ENCODE measurements around the gene CYP2C19. TPM values are rescaled to one million over a fixed set of nuclear protein-coding genes. Genes with fewer than 3 reads are reported as not detected.

The CYP2C19 gene
- polyA plus RNA-seq, 1 donor from 2014 or later, result 0.16 TPM

DNA sequence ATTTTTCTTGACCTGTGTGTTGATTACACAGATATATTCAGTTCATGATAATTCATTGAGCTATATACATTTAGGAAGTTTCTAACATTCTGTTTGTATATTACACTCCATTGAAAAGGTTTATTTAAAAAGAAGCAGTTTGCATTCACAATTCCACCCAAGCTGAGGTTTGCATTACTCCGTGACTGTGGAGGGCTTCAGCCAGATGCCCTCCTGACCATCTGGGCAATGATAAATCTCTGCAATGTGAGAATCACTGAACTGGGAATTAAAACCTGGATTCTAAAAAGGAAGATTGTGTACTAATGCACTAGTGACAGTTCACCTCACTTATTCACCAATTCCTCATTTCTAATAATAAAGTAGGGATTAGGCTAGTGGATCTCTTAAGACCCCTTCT is 139.6 kb downstream of the CYP2C19 start:
- H3K4me3 ChIP-seq (ENCODE audit: low read length), result no peak overlapping the region
- no peaks in the 10 kb centered on the region for H3K36me3 ChIP-seq (ENCODE audit: insufficient read depth, low read length)
- no peaks in the 10 kb centered on the region for H3K27me3 ChIP-seq (ENCODE audit: insufficient read depth, low read depth, low read length)
- H3K79me2 ChIP-seq (replicated peaks; ENCODE audit: insufficient read depth, low read length), result no peaks in the 10 kb centered on the region
- no peaks in the 10 kb centered on the region for H3K9me3 ChIP-seq (ENCODE audit: low read length)
- H4K20me1 ChIP-seq (ENCODE audit: insufficient read depth), result no peaks in the 10 kb centered on the region
- no peaks in the 10 kb centered on the region for H3K9me2 ChIP-seq (ENCODE audit: insufficient read depth, low read length)
- H3K27ac ChIP-seq (ENCODE audit: low read length), result no peak overlapping the region
- no peak overlapping the region for H2AFZ ChIP-seq (ENCODE audit: low read depth, low read length)
- no peak for TF ChIP-seq TAF1 (IDR thresholded peaks at IDR 0.05; ENCODE audit: low read depth)
- TF ChIP-seq, protein P1, sequence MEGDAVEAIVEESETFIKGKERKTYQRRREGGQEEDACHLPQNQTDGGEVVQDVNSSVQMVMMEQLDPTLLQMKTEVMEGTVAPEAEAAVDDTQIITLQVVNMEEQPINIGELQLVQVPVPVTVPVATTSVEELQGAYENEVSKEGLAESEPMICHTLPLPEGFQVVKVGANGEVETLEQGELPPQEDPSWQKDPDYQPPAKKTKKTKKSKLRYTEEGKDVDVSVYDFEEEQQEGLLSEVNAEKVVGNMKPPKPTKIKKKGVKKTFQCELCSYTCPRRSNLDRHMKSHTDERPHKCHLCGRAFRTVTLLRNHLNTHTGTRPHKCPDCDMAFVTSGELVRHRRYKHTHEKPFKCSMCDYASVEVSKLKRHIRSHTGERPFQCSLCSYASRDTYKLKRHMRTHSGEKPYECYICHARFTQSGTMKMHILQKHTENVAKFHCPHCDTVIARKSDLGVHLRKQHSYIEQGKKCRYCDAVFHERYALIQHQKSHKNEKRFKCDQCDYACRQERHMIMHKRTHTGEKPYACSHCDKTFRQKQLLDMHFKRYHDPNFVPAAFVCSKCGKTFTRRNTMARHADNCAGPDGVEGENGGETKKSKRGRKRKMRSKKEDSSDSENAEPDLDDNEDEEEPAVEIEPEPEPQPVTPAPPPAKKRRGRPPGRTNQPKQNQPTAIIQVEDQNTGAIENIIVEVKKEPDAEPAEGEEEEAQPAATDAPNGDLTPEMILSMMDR (IDR thresholded peaks at IDR 0.05; ENCODE audit: poor library complexity, severe bottlenecking), result no peak
- no peaks in the 10 kb centered on the region for H3F3A ChIP-seq (ENCODE audit: insufficient read depth, low read length, poor library complexity, severe bottlenecking)
- no peak overlapping the region for H3K9ac ChIP-seq (ENCODE audit: low read length)
- no peak overlapping the region for H3K4me2 ChIP-seq (ENCODE audit: low read length)

DNA sequence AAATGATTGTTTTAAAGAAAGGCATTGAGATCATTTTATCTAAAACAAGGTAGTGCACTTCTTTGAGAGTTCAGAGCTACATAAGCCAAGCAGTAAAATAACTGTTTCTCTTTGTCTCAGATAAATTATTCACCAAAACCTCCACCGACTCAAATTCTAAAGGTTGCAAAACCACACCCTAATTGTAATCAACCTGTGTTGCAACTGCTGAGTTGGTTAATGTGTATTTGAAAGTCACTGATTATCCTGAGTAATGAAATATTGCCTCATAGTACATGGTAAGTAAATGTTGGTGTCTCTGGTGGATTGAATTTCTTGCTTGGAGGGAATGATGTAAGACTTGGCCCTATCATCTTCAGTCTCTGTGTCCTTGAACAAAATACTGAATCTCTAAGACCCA is 140.1 kb downstream of the CYP2C19 start:
- Histone ChIP-seq H3K9me3 (ENCODE audit: low read length) (no peaks in the 10 kb centered on the region), H3K79me2 (replicated peaks; ENCODE audit: insufficient read depth, low read length) (no peaks in the 10 kb centered on the region), H3K9ac (ENCODE audit: low read length) (no peak overlapping the region), H3K4me3 (ENCODE audit: low read length) (no peak overlapping the region), H2AFZ (ENCODE audit: low read depth, low read length) (no peak overlapping the region), H3F3A (ENCODE audit: insufficient read depth, low read length, poor library complexity, severe bottlenecking) (no peaks in the 10 kb centered on the region), H3K4me2 (ENCODE audit: low read length) (no peak overlapping the region), H3K9me2 (ENCODE audit: insufficient read depth, low read length) (no peaks in the 10 kb centered on the region), H4K20me1 (ENCODE audit: insufficient read depth) (no peaks in the 10 kb centered on the region), H3K27me3 (ENCODE audit: insufficient read depth, low read depth, low read length) (no peaks in the 10 kb centered on the region), H3K36me3 (ENCODE audit: insufficient read depth, low read length) (no peaks in the 10 kb centered on the region), H3K27ac (ENCODE audit: low read length) (no peak overlapping the region)
- TF ChIP-seq MXI1 (conservative IDR thresholded peaks at IDR 0.05; ENCODE audit: poor library complexity, severe bottlenecking) (no peak), EZH2 (IDR thresholded peaks at IDR 0.05; ENCODE audit: borderline replicate concordance, insufficient read depth, low read length, poor library complexity, severe bottlenecking) (no peak), RAD21 (conservative IDR thresholded peaks at IDR 0.05) (no peak), EP300 (conservative IDR thresholded peaks at IDR 0.05; ENCODE audit: poor library complexity, severe bottlenecking) (no peak), SMC3 (conservative IDR thresholded peaks at IDR 0.05; ENCODE audit: poor library complexity) (no peak)
- TF ChIP-seq, protein P2, sequence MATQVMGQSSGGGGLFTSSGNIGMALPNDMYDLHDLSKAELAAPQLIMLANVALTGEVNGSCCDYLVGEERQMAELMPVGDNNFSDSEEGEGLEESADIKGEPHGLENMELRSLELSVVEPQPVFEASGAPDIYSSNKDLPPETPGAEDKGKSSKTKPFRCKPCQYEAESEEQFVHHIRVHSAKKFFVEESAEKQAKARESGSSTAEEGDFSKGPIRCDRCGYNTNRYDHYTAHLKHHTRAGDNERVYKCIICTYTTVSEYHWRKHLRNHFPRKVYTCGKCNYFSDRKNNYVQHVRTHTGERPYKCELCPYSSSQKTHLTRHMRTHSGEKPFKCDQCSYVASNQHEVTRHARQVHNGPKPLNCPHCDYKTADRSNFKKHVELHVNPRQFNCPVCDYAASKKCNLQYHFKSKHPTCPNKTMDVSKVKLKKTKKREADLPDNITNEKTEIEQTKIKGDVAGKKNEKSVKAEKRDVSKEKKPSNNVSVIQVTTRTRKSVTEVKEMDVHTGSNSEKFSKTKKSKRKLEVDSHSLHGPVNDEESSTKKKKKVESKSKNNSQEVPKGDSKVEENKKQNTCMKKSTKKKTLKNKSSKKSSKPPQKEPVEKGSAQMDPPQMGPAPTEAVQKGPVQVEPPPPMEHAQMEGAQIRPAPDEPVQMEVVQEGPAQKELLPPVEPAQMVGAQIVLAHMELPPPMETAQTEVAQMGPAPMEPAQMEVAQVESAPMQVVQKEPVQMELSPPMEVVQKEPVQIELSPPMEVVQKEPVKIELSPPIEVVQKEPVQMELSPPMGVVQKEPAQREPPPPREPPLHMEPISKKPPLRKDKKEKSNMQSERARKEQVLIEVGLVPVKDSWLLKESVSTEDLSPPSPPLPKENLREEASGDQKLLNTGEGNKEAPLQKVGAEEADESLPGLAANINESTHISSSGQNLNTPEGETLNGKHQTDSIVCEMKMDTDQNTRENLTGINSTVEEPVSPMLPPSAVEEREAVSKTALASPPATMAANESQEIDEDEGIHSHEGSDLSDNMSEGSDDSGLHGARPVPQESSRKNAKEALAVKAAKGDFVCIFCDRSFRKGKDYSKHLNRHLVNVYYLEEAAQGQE (IDR thresholded peaks at IDR 0.05; ENCODE audit: borderline replicate concordance), result no peak
- TF ChIP-seq, protein P1 (IDR thresholded peaks at IDR 0.05; ENCODE audit: poor library complexity, severe bottlenecking), result no peak

Other genes with a start within 250 kb of the CYP2C19 start
- gene HELLS, start 216.9 kb upstream of the CYP2C19 start, polyA plus RNA-seq, result 12.3 and 17.6 TPM in 2 replicates
- not detected in 2 replicates for gene CYP2C18, start 79.0 kb upstream of the CYP2C19 start, polyA plus RNA-seq
- gene CYP2C9, start 176.0 kb downstream of the CYP2C19 start, polyA plus RNA-seq, result not detected in 2 replicates

Data from neural cell (in vitro differentiated cells).